NT2/D1 (cell line): ENCODE results near the gene INPP4A.

Source experiments
- SUZ12 ChIP-seq: IDR thresholded peaks from 2 replicates; pipeline ENCODE4 v1.6.1; 2011; ENCODE audit not compliant: insufficient read length, insufficient read depth; ENCODE audit errors: extremely low read depth
- ZNF274 ChIP-seq: IDR thresholded peaks from 2 replicates; pipeline ENCODE4 v1.6.1; 2011; ENCODE audit warnings: mild to moderate bottlenecking, low read depth, low read length

GRCh38 chr2:98539056-98539735 lies 94.5 kb downstream of the INPP4A start:
- TF ChIP-seq ZNF274: no peak
- TF ChIP-seq SUZ12: no peak
